Mesendoderm (in vitro differentiated cells): ENCODE results near the gene SNCA.

Experiments used
- DNase-seq: peaks from one replicate; pipeline ENCODE4 v3.0.0; 2013
- H2AK5ac ChIP-seq: 2 replicates; pipeline ENCODE4 v1.6.1; 2013; ENCODE audit warnings: low read length, inconsistent platforms
- H2BK120ac ChIP-seq: 2 replicates; pipeline ENCODE4 v1.6.1; 2013; ENCODE audit warnings: low read depth, mild to moderate bottlenecking, low read length, moderate library complexity, mixed read lengths
- H2BK15ac ChIP-seq: replicated peaks from 2 replicates; pipeline ENCODE4 v1.6.1; 2013; ENCODE audit warnings: low read depth, mild to moderate bottlenecking, moderate library complexity
- H2BK5ac ChIP-seq: 2 replicates; pipeline ENCODE4 v1.6.1; 2013; ENCODE audit warnings: low read length, inconsistent platforms
- H3K18ac ChIP-seq: 2 replicates; pipeline ENCODE4 v1.6.1; 2013; ENCODE audit warnings: mild to moderate bottlenecking, low read length, mixed read lengths
- H3K23ac ChIP-seq: one replicate; pipeline ENCODE4 v1.6.1; 2013; ENCODE audit warnings: low read length
- H3K27ac ChIP-seq: 2 replicates; pipeline ENCODE4 v1.5.1; 2013; ENCODE audit warnings: low read depth, mild to moderate bottlenecking, inconsistent platforms, low read length, moderate library complexity
- H3K27me3 ChIP-seq: 2 replicates; pipeline ENCODE4 v1.6.1; 2013; ENCODE audit warnings: low read length, control low read depth, mild to moderate bottlenecking, inconsistent platforms; ENCODE audit not compliant: insufficient read depth, poor library complexity
- H3K36me3 ChIP-seq: 2 replicates; pipeline ENCODE4 v1.6.1; 2013; ENCODE audit warnings: low read length, inconsistent platforms; ENCODE audit not compliant: control insufficient read depth, insufficient read depth
- H3K4ac ChIP-seq: one replicate; pipeline ENCODE4 v1.6.1; 2013; ENCODE audit warnings: low read depth, mild to moderate bottlenecking, low read length, moderate library complexity
- H3K4me1 ChIP-seq: 2 replicates; pipeline ENCODE4 v1.6.1; 2013; ENCODE audit warnings: low read depth, low read length, inconsistent platforms; ENCODE audit not compliant: control insufficient read depth
- H3K4me2 ChIP-seq: 2 replicates; pipeline ENCODE4 v1.6.1; 2013; ENCODE audit warnings: low read length
- H3K4me3 ChIP-seq: 2 replicates; pipeline ENCODE4 v1.5.1; 2013; ENCODE audit warnings: mild to moderate bottlenecking, low read length
- H3K56ac ChIP-seq: one replicate; pipeline ENCODE4 v1.6.1; 2013; ENCODE audit warnings: low read length
- H3K79me1 ChIP-seq: 2 replicates; pipeline ENCODE4 v1.6.1; 2013; ENCODE audit warnings: low read length, inconsistent platforms
- H3K79me2 ChIP-seq: 2 replicates; pipeline ENCODE4 v1.6.1; 2013; ENCODE audit warnings: mild to moderate bottlenecking, low read length; ENCODE audit not compliant: control insufficient read depth, insufficient read depth
- H3K9ac ChIP-seq: 2 replicates; pipeline ENCODE4 v1.6.1; 2013; ENCODE audit warnings: low read length, inconsistent platforms
- H4K5ac ChIP-seq: one replicate; pipeline ENCODE4 v1.6.1; 2013; ENCODE audit warnings: low read length
- H4K8ac ChIP-seq: one replicate; pipeline ENCODE4 v1.6.1; 2013; ENCODE audit warnings: low read depth, mild to moderate bottlenecking, control low read depth, low read length, moderate library complexity
- WGBS: extraction: QIAGEN DNeasy Blood & Tissue Kit; methylation state at CpG from one replicate; pipeline ENCODE4 v1.1.7; 2013; ENCODE audit warnings: low lambda C conversion rate, missing lambda C conversion rate; ENCODE audit not compliant: insufficient coverage; ENCODE audit errors: extremely low coverage; 5-methylcytosine and 5-hydroxymethylcytosine counted together

Gene SNCA

DNA sequence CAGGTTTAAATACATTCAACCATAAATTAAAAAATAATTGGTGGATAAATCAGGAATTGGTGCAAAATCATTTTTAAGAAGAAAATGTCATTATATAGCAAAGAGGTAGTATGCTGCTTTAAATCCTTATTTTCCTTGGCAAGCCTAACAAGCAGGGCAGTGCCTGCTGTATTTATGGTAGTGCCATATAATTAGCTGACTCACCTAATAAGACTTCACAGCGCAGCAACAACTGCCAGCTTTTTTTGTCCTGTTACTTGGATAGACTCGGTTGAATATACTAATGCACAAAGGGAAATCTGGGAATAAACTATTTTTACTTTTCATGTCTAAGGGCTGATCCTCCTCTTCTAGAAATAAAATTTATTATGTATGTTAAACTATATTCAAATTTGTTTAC is 99.1 kb downstream of the SNCA start:
- Histone ChIP-seq H3K36me3 (no peaks in the 10 kb centered on the region), H3K79me2 (no peaks in the 10 kb centered on the region), H3K4me2 (no peak overlapping the region), H3K4me1 (no peaks in the 10 kb centered on the region), H4K5ac (no peak overlapping the region), H2BK15ac (no peak overlapping the region), H3K4me3 (no peak overlapping the region), H3K79me1 (no peaks in the 10 kb centered on the region), H4K8ac (no peak overlapping the region), H2AK5ac (no peak overlapping the region), H3K23ac (no peak overlapping the region), H3K27me3 (no peaks in the 10 kb centered on the region), H3K27ac (no peak overlapping the region), H2BK120ac (no peak overlapping the region), H2BK5ac (no peak overlapping the region), H3K56ac (no peak overlapping the region), H3K4ac (no peak overlapping the region), H3K18ac (no peak overlapping the region), H3K9ac (no peak overlapping the region)
- no peak for DNase-seq
- no CpG with 5 or more reads among the region's 2 CpGs for WGBS

DNA sequence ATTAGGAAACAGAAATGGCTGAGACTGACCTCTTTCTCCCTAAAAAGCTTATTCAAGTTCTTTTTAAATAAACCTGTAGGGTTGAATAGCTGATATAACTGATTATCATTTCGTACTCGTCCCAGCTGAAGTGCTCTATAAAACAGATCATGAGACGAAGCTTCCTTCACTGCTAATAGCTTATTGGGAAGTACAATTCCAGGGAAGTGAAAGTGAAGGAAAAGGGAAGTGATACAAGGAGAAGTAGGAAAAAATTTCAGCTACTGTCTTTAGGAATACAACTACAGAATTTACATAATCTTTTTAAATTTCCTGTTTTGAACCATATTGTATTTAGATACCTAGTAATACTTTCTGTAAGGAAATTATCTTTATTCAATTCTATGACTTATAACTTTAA is 103.0 kb downstream of the SNCA start:
- H4K5ac ChIP-seq = no peak overlapping the region
- no peak overlapping the region for H3K56ac ChIP-seq
- DNase-seq = no peak

DNA sequence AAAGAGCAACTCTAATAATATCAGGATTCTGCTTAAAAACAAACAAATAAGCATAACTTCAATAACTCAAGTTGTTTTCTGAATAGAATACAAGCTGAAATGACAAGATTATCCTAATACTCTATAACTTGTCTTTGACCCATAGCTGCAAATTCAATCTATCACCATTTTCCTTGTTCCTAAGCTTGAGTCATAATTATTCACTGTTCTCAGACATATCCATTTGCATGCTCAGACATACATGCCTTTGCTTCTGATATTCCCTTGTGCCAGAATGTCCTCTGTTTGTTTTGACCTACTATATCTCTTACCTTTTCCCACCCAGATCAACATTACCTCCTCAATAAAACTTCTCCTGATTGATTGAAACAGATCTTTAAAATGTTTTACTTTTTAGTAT is 109.7 kb downstream of the SNCA start:
- Histone ChIP-seq H3K4me2 (no peak overlapping the region), H3K27me3 (no peaks in the 10 kb centered on the region), H4K5ac (no peak overlapping the region)

More for the DNA sequence above, 103.0 kb downstream of the SNCA start:
- no peak overlapping the region for H3K4ac ChIP-seq
- no peak overlapping the region for H2BK120ac ChIP-seq
- no peaks in the 10 kb centered on the region for H3K4me1 ChIP-seq
- H3K18ac ChIP-seq = no peak overlapping the region
- no peak overlapping the region for H3K4me2 ChIP-seq
- no peak overlapping the region for H3K23ac ChIP-seq
- H3K27me3 ChIP-seq = no peaks in the 10 kb centered on the region
- H4K8ac ChIP-seq = no peak overlapping the region
- H2AK5ac ChIP-seq = no peak overlapping the region
- H3K79me2 ChIP-seq = no peaks in the 10 kb centered on the region
- WGBS = no CpG with 5 or more reads among the region's 3 CpGs
- H3K79me1 ChIP-seq = no peaks in the 10 kb centered on the region
- H2BK15ac ChIP-seq = no peak overlapping the region
- H2BK5ac ChIP-seq = no peak overlapping the region
- no peak overlapping the region for H3K9ac ChIP-seq
- H3K4me3 ChIP-seq = no peak overlapping the region
- no peak overlapping the region for H3K27ac ChIP-seq
- H3K36me3 ChIP-seq = no peaks in the 10 kb centered on the region

DNA sequence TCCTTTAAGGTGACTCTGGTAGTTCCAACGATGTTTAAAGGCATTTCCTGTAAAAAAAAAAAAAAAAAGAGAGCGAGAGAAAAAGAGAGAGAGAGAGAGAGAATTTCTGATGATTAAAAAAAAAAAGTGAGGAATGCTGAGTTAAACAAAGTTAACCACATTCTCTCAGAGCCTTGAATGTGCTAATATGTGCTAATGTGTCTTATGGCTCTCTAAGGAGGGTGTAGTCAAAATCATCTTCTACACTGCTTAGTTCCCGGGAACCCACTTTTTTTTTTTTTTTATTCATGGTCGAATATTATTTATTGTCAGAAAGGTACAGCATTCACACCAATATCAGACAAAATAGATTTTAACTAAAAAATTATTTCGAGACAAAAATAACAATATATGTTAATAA is 111.7 kb downstream of the SNCA start:
- DNase-seq = peak; percentile 27
- Histone ChIP-seq H3K27ac (no peak overlapping the region), H3K27me3 (no peaks in the 10 kb centered on the region), H3K56ac (no peak overlapping the region), H3K4me3 (no peak overlapping the region), H2BK120ac (no peak overlapping the region), H3K4me1 (no peaks in the 10 kb centered on the region), H2AK5ac (no peak overlapping the region), H4K5ac (no peak overlapping the region), H3K4me2 (no peak overlapping the region), H3K79me2 (no peaks in the 10 kb centered on the region), H3K4ac (no peak overlapping the region), H3K36me3 (no peaks in the 10 kb centered on the region), H4K8ac (no peak overlapping the region), H3K18ac (no peak overlapping the region), H3K9ac (no peak overlapping the region), H3K23ac (no peak overlapping the region), H2BK15ac (no peak overlapping the region), H3K79me1 (no peaks in the 10 kb centered on the region), H2BK5ac (no peak overlapping the region)
- no CpG with 5 or more reads among the region's 5 CpGs for WGBS

More for the DNA sequence above, 109.7 kb downstream of the SNCA start:
- Histone ChIP-seq H2BK5ac (no peak overlapping the region), H3K4me1 (no peaks in the 10 kb centered on the region), H2BK120ac (no peak overlapping the region), H2BK15ac (no peak overlapping the region), H3K56ac (no peak overlapping the region), H2AK5ac (no peak overlapping the region), H3K79me1 (no peaks in the 10 kb centered on the region), H3K9ac (no peak overlapping the region), H3K4ac (no peak overlapping the region), H3K27ac (no peak overlapping the region), H3K36me3 (no peaks in the 10 kb centered on the region), H3K23ac (no peak overlapping the region), H3K18ac (no peak overlapping the region), H3K79me2 (no peaks in the 10 kb centered on the region), H4K8ac (no peak overlapping the region), H3K4me3 (no peak overlapping the region)
- no peak for DNase-seq

DNA sequence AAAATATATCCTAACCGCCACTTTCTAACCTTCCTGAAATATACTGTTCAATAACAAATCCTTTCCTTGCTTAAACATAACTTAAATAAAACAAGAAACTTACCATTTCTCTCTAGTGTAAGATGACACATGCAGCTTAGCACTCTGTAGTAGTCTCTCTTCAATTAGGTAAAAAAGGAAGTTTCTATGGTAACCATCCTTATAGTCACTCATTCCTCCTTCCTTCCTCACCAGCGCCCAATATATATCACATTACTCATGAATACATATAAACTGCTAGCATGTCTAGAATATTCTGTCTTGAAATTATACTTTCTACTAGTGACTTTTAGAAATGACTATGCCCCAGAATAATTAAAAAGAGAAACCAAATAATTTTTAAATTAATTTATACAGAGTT is 112.2 kb downstream of the SNCA start:
- Histone ChIP-seq H3K79me2 (no peaks in the 10 kb centered on the region), H3K27ac (no peak overlapping the region), H3K36me3 (no peaks in the 10 kb centered on the region)

DNA sequence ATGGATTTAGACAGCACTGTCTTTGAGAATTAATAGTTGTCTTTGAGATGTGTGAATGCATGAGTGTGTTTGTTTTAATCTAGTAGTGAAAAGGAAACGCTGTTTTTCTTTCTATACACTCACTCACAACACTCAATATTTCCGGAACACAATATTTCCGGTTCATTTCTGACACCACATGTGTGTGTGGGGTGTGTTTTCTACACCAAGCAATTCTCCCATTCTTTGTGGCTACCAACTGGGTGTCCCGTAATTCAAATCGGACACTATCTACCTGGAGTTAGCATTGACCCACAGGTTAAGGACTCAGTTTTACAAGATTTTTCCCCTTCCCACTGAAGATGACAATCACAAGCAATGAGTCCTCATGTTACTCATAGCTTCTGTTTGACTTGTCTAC is 113.9 kb downstream of the SNCA start:
- Histone ChIP-seq H3K9ac (no peak overlapping the region), H3K27ac (no peak overlapping the region), H3K23ac (no peak overlapping the region), H4K5ac (no peak overlapping the region), H3K79me2 (no peaks in the 10 kb centered on the region), H2BK120ac (no peak overlapping the region), H3K18ac (no peak overlapping the region), H3K4me3 (no peak overlapping the region), H2AK5ac (no peak overlapping the region), H3K4ac (no peak overlapping the region), H3K4me1 (no peaks in the 10 kb centered on the region), H4K8ac (no peak overlapping the region), H3K36me3 (no peaks in the 10 kb centered on the region), H3K27me3 (no peaks in the 10 kb centered on the region), H3K4me2 (no peak overlapping the region), H2BK5ac (no peak overlapping the region), H3K56ac (no peak overlapping the region), H3K79me1 (no peaks in the 10 kb centered on the region), H2BK15ac (no peak overlapping the region)
- no peak for DNase-seq
- WGBS = no CpG with 5 or more reads among the region's 5 CpGs

More for the DNA sequence above, 112.2 kb downstream of the SNCA start:
- peak; percentile 53 for DNase-seq
- Histone ChIP-seq H3K79me1 (no peaks in the 10 kb centered on the region), H4K8ac (no peak overlapping the region), H3K23ac (no peak overlapping the region), H3K56ac (no peak overlapping the region), H3K4me2 (no peak overlapping the region), H3K9ac (no peak overlapping the region), H3K4me3 (no peak overlapping the region), H3K4me1 (no peaks in the 10 kb centered on the region), H2BK5ac (no peak overlapping the region), H2BK15ac (no peak overlapping the region), H4K5ac (no peak overlapping the region), H3K27me3 (no peaks in the 10 kb centered on the region), H3K18ac (no peak overlapping the region), H2AK5ac (no peak overlapping the region), H2BK120ac (no peak overlapping the region), H3K4ac (no peak overlapping the region)
- WGBS = no CpG with 5 or more reads among the region's 2 CpGs
